C1 segment of cervical spinal cord (tissue), 14 donors: ENCODE measurements around the gene FREM3.
"Not testable (repeated sequence)": the region's sequence is repeated elsewhere in the genome, so short reads cannot be mapped to it uniquely, and the experiment has no call there.

Source experiments
- DNase-seq, 14 donors: peaks; one replicate each; lab custom pipeline; 2025; lab: John Stamatoyannopoulos, UW

Gene FREM3

DNA sequence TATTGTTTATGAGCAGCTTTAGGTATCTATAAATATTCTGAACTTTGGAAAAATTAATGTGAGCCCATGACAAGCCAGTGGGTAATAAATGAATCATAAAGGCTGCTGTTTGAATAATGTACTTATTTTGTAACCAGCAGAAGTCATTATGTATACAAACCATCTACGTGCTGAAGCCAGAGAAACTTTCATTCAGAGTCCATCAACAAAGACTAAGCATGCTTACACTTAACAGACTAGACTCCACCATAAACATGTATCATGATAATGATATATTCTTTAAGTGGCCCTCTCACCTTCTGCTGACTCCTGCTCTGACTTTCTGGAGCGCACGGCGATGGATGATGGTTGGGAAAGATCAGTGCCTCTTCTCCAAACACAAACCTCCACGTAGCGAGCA, 114.9 kb downstream of the FREM3 start:
- DNase-seq: no peak

DNA sequence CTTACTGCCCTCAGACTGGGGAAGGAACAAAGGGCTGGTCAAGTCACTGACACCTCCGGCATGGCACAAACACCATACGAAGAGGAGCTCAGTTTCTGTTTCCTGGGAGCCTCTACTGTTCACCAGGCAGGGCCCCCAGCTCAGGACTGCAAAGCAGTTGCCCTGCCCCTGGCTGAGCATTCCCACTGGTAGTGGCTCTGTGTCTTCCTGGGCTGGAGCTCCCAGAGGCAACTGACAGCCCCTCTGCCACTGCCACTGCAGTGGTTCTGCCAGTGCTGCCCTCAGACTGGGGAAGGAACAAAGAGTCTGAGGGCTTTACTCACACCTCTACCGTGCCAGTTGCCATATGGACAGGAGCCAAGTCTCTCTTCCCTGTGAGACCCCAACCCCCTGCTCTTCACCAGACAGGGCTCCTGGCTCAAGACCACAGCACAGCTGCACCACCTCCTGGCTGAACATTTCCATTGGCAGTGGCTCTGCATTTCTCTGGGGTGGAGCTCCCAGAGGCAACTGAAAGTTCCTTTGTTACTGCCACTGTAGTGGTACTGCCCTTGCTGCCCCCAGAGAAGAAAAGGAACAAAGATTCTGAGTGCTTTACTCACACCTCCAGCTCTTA, 119.0 kb downstream of the FREM3 start:
- no peak for DNase-seq

DNA sequence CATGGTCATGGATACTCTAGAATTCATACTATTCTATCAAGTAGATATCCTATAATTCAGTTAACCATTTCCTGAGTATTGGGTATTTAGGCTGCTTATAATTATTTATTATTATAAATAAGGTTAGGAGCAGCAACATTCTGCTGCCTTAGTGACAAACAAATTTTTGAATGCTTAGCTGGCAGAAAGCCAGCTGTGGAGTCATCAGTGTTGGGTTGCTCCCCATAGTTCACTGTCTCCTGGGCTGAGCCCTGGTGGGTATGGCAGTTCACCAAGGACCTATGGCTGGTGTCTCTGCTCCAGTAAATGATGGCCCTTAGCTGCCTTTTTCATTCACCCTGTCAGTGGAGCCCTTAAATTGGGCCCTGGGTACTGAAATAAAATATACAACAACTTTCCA, 125.1 kb downstream of the FREM3 start:
- DNase-seq: no peak

DNA sequence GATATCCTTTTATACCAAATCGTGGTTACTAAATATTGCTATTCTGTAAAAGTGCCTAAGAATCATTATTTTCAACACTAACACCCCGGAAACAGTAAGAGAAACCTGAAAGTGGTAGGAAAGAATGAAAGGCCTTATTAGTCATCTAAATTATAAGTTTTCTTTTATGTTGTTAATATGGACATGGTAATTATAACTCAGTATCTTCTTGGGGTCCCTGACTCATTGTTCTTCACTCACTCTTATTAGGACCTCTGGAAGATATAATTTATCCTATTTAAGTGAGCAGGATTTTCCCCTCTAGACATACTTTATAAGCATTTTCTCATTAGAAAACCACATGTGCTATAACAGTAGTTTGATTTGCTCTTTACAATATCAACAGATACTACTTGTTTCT, 136.0 kb downstream of the FREM3 start:
- no peak for DNase-seq

DNA sequence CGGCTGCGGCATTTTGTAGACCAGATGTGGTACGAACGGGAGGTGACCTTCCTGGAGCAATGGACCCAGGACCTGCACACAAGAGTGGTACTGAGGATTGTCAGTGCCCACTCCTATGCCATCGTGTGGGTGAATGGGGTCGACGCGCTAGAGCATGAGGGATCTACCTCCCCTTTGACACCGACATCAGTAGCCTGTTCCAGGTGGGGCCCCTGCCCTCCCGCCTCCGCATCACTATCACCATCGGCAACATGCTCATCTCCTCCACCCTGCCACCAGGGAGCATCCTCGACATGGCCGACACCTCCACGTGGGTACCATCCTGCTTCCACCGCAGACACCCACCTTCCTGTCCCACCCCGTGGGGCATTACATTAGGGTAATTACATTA, 140.7 kb downstream of the FREM3 start:
- DNase-seq: no peak

DNA sequence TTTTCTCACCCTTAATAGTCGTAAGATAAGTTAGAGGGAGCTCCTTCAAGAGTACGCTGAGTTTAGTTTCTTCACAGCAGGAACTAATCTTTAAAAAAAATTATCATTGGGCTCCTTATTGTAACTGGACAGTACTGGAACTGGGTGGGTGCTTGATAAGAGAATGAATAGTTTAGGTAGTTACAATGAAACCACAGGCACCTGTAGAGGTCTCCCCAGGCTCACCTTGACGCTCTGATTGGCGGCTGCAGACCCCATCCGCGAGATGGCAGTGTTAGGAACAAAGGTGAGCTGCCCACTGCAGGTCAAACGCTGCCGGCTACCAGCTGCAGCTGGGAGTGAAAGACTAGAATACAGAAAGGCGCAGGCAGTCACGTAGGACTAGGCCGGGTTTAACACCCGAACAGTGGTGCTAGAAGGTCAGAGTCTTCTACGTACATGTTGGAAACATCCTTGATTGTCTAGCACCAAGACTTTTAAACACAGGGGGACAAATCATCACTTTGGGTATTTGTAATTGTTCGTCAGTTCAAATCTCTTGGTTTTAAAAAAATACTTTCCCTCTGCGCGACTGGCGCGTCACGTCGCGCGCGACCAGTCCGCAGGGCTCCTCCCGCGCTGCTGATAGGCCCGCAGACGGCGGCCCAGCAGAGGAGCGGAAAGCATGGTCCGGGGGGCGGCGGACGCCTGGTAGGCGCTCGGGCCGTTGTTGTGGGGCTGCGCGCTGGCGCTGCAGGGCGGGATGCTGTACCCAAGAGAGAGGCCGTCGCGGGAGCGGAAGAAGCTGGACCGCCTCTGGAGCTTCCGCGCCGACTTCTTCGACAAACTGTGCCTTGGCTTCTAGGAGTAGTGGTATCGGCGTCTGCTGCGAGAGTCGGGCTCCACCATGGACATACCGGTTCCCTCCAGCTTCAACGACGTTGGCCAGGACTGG, 141.4 kb downstream of the FREM3 start:
- DNase-seq: peak in 8 of 14 donors; percentile 4 to 46 (median 24)

DNA sequence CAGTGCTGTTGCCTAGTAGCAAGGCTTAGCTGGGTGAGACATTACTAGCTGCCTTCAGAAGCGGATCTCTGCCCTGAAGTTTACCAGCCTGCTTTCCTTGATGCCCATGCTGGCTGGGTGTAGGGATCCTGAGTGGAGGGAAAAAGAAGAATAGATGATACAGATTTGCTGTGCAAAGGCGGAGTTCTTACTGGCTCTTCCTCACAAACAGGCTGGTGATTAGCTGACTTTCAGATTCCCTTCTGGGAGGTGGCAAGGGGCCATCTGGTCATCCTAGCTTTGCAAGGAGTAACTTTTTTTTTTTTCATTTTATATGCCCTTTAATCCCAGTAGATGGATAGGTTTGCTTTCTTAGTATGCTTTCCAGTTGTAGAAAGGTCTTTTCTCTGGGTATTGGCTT, 142.2 kb downstream of the FREM3 start:
- no peak for DNase-seq

DNA sequence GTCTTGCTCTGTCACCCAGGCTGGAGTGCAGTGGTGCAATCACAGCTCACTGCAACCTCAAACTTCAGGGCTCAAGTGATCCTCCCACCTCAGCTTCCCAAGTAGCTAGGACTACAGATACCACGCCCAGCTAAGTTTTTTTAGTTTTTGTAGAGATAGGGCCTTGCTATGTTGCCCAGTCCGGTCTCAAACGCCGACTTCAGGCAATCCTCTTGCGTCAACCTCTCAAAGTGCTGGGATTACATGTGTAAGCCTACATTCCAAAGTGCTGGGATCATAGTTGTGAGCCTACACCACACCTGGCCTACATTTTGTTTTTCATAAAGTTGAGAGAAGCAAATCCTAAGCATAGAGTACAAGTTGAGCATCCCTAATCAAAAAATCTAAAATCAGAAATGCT, 144.8 kb downstream of the FREM3 start:
- no peak for DNase-seq

DNA sequence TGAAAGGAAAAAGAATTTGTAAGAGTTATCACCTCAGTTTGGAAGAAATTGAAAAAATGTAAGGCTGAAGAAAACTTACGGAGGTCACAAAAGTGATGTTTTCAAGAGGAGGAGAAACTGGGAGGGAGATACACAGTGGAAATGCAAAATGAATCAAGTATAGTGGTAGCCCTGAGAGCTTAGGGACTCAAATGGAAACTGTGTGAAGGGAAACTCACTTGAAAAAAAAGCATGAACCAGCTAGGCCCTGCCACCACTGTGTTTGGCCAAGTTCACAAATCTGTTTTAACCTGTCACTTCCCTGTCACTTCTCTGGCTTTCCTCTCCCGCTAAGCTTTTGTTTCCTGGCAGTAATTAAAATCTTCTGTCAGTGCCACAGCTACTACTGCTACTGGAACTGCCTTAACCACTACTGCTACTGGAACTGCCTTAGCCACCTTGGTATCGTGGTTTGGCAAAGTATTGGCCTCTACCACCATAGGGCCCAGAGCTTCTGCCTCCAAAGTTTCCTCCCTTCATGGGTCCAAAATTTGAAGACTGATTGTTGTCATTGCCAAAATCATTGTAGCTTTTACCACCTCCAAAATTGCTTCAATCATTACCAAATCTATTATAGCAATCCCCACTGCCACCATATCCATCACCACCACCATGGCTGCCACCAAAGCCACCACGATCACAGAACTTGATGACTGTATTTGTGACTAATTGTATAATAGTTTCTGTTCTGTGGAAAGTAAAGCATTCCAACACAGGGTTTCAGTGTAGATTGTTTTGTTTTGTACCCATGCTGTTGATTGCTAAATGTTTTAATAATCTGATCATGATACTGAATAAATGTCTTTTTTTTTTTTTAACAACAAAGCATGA, 145.5 kb downstream of the FREM3 start:
- DNase-seq: no peak

DNA sequence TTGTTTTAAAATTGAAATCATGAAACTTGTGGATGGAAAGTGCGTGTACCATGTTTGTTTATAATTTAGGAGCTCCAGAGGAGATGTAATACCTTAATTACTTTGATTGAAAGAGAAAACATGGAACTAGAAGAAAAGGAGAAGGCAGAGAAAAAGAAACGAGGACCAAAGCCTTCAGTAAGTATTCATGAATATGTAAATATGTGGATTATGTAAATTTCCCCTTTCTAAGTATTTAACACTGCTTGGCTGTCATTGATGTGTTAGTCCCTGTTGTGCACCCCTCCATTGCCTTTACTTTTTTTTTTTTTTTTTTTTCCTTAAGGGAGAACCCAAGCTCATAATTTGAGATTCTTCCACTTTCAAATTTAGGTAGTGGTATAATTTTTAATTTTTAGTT, 150.5 kb downstream of the FREM3 start:
- no peak for DNase-seq

DNA sequence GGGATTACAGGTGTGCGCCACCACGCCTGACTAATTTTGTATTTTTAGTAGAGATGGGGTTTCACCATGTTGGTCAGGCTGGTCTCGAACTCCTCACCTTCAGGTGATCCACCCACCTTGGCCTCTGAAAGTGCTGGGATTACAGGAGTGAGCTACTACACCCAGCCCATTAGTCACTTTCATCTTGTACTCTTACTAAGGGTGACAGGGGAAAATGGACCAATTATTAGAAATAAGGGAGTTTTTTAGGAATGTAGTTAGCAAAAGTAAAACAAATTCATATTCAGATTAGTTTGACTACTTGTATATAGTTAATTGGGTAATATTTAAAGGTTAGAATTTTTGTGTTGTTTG, 160.8 kb downstream of the FREM3 start:
- DNase-seq: no peak

DNA sequence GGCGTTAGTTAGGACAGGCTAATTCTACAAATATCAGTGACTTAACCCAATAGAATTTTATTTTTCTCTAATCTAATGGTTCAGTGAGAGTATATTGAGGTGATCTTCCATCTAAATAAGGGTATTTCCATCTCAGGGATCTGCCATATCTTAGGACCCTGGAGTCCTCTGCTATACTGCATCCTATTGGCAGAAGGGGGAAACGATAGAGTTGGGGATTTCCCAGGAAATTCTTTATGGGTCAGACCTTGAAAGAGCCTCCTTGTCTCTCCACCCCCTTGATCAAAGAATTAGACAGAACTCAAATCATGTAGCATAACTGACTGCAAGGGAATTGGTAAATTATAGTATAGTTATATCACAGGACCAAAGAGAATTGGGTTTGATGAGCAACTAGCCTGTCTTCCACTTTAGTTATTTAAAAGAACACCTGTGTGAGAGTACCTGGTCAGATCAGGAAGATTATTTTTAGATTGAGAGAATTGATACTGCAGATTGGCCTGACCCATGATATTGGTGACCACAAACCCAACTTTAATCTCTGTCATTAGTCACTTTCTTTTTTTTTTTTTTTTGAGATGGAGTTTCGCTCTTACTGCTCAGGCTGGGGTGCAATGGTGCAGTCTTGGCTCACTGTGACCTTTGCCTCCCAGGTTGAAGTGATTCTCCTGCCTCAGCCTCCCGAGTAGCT, 161.4 kb downstream of the FREM3 start:
- DNase-seq: no peak

DNA sequence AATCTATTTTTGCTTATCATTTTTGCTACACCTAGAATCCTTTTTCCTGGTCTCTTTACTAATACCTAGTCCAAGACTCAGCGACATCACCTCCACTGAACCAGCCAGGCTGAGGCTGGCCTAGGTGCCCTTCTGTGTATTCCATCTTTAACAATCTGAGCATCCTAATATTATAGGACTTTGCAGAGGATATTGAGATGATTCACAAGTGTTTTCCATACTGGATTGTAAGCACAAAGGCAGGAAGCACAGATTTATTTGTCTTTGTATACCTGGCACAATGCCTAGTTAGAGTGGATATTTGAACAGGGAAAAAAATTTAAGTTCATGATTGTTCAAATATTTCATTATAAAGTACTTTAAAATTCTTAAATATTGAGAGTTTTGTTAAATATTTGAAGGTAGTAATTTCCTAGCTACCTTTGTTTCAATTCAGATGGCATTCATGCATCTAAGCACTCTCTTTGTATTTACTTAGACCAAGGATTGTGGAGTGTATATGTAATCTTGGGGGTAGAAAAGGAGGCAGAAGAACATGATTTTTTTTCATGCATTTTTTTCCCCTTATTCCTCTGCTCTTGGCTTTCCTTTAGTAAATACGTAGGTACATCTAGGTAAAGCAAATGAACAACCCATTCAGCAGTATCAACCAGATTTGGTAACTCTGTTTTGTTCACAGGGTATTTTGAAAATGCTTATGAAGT, 168.5 kb downstream of the FREM3 start:
- no peak for DNase-seq

DNA sequence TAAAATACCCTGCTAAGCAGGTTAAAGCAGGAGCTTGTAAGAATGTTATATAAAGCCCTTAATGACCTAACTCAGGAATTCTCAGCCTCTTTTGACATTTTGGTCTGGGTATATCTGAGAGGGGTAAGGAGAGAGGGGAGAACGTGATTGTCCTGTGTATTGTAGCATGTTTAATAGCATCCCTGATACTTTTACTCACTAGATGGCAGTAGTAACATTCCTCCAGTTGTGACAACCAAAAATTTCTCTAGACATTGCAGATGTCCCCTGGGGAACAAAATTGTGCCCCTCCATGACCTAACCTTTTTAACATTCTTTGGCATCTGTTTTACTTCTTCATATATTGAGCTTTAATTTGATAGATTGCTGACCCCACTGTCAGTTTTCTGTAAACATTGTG, 169.1 kb downstream of the FREM3 start:
- DNase-seq: no peak

DNA sequence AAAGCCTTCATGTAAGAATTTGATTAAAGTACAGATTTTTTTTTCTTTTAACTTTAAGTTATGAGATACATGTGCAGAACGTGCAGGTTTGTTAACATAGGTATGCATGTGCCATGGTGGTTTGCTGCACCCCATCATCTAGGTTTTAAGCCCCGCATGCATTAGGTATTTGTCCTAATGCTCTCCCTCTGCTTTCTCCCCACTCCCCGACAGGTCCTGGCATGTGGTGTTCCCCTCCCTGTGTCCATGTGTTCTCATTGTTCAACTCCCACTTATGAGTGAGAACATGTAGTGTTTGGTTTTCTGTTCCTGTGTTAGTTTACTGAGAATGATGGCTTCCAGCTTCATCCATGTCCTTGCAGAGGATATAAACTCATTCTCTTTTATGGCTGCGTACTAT, 172.4 kb downstream of the FREM3 start:
- not testable (repeated sequence) for DNase-seq
